ENCODE data around the gene SRGAP1. TPM values are rescaled to one million over a fixed set of nuclear protein-coding genes. Genes with fewer than 3 reads are reported as not detected.

Gene SRGAP1
- total and polyA plus RNA-seq, 2 of the 13 experiments (the other 11 are each of a cell fraction or from before 2014, with no cell fraction given), result 1.6 to 3.4 TPM

GRCh38 chr12:64186789-64187188, 342.3 kb downstream of the SRGAP1 start (continued):
- TF ChIP-seq ZBTB14 (CRISPR knock-in tag; IDR thresholded peaks at IDR 0.05), result no peak
- TF ChIP-seq YY1 (IDR thresholded peaks at IDR 0.05; ENCODE audit: insufficient read depth, insufficient replicate concordance, low read depth, low read length), result no peak
- TF ChIP-seq KLF16 (CRISPR knock-in tag; IDR thresholded peaks at IDR 0.05), result no peak
- TF ChIP-seq HOXA7 (CRISPR knock-in tag; IDR thresholded peaks at IDR 0.05), result no peak

GRCh38 chr12:64187370-64187769, 342.9 kb downstream of the SRGAP1 start:
- FAIRE-seq (no peak), ATAC-seq (no peak), DNase-seq (ENCODE audit: low spot score) (no peak)
- no peaks in the 10 kb centered on the region for H3K9me3 ChIP-seq (ENCODE audit: low read length)
- no TSS peak for BruUV-seq (replicated peaks)
- intact Hi-C loops (cut with micrococcal nuclease; ENCODE audit: unreplicated experiment), result no loop called here
- H3K27ac ChIP-seq (ENCODE audit: extremely low read length, insufficient read depth, low read length), result no peak overlapping the region
- H2AFZ ChIP-seq (ENCODE audit: low read length), result no peak overlapping the region
- H3K36me3 ChIP-seq (replicated peaks in 1 of 2; ENCODE audit: control insufficient read depth in 1 of 2, insufficient read depth in 2 of 2, low read length in 2 of 2), result no peaks in the 10 kb centered on the region
- H3K27me3 ChIP-seq (ENCODE audit: control insufficient read depth in 1 of 2, insufficient read depth in 2 of 2, low read length in 2 of 2), result no peaks in the 10 kb centered on the region
- CTCF ChIA-PET (ENCODE audit: low intra/inter-chr PET ratio, low total read pairs), result no interaction called here
- POLR2A ChIA-PET, result no interaction called here
- H3K4me1 ChIP-seq (ENCODE audit: insufficient read depth, low read length), result no peaks in the 10 kb centered on the region
- H3K4me2 ChIP-seq (ENCODE audit: low read depth, low read length), result no peak overlapping the region
- no peaks in the 10 kb centered on the region for H3K79me2 ChIP-seq (ENCODE audit: insufficient read depth, low read length)
- in situ Hi-C loops (cut with HindIII; ENCODE audit: extremely low pct_ligation_motif_present, low pct_unique_long_range_greater_than_20kb), result no loop called here
- WGBS (ENCODE audit: low lambda C conversion rate), result 54% methylated on average over 3 of the region's 3 CpGs
- H3K4me3 ChIP-seq (replicated peaks in 1 of 3; ENCODE audit: insufficient read depth in 1 of 3, low read depth in 2 of 3, low read length in 3 of 3), result no peak overlapping the region
- no peaks in the 10 kb centered on the region for H4K20me1 ChIP-seq (ENCODE audit: insufficient read depth, low read length)
- H3K9ac ChIP-seq (ENCODE audit: insufficient read depth, low read depth, low read length), result no peak overlapping the region
- TF ChIP-seq KDM3A (CRISPR knock-in tag; IDR thresholded peaks at IDR 0.05; ENCODE audit: low read depth) (no peak), KAT2B (IDR thresholded peaks at IDR 0.05; ENCODE audit: borderline replicate concordance, low read depth, low read length) (no peak), IRF9 (CRISPR knock-in tag; IDR thresholded peaks at IDR 0.05; ENCODE audit: borderline replicate concordance) (no peak), ZNF296 (CRISPR knock-in tag; conservative IDR thresholded peaks at IDR 0.05) (no peak), ZNF83 (CRISPR knock-in tag; IDR thresholded peaks at IDR 0.05; ENCODE audit: borderline replicate concordance) (no peak), PTBP1 (IDR thresholded peaks at IDR 0.05; ENCODE audit: low read depth, low read length, poor library complexity, severe bottlenecking) (no peak), RFX5 (IDR thresholded peaks at IDR 0.05; ENCODE audit: low read depth, low read length) (no peak), ZNF576 (CRISPR knock-in tag; IDR thresholded peaks at IDR 0.05) (no peak), ZNF234 (CRISPR knock-in tag; conservative IDR thresholded peaks at IDR 0.05) (no peak), ZNF710 (CRISPR knock-in tag; IDR thresholded peaks at IDR 0.05; ENCODE audit: borderline replicate concordance) (no peak), SCMH1 (CRISPR knock-in tag; IDR thresholded peaks at IDR 0.05; ENCODE audit: borderline replicate concordance) (no peak), GLMP (CRISPR knock-in tag; IDR thresholded peaks at IDR 0.05; ENCODE audit: borderline replicate concordance) (no peak), MZF1 (CRISPR knock-in tag; IDR thresholded peaks at IDR 0.05; ENCODE audit: borderline replicate concordance) (no peak), DPF2 (CRISPR knock-in tag; IDR thresholded peaks at IDR 0.05; ENCODE audit: borderline replicate concordance, low read depth) (no peak), RFXANK (CRISPR knock-in tag; IDR thresholded peaks at IDR 0.05) (no peak)
